MM.1S (cell line): Measurements from ENCODE around the gene MON2.
"Not testable (repeated sequence)": the region's sequence is repeated elsewhere in the genome, so short reads cannot be mapped to it uniquely, and the experiment has no call there.

Source experiments
- DNase-seq: peaks from one replicate; pipeline ENCODE4 v3.0.0-alpha.2; 2015
- H2AFZ ChIP-seq: fragments of 300-600 bp; sonication (generic); 2 replicates; pipeline ENCODE4 v1.6.0; 2016; ENCODE audit warnings: antibody characterized with exemption, low read length
- H3F3A ChIP-seq: fragments of 300-600 bp; sonication (generic); 2 replicates; pipeline ENCODE4 v1.6.1; 2016; ENCODE audit warnings: mild to moderate bottlenecking, antibody characterized with exemption, low read length, moderate library complexity, mixed read lengths; ENCODE audit not compliant: insufficient read depth
- H3K27ac ChIP-seq: fragments of 300-600 bp; sonication (generic); 2 replicates; pipeline ENCODE4 v1.5.1; 2016; ENCODE audit warnings: mild to moderate bottlenecking, low read length
- H3K27me3 ChIP-seq: fragments of 300-600 bp; sonication (generic); replicated peaks from 2 replicates; pipeline ENCODE4 v1.6.0; 2016; ENCODE audit warnings: low read length; ENCODE audit not compliant: insufficient read depth
- H3K36me3 ChIP-seq: fragments of 300-600 bp; sonication (generic); replicated peaks from 2 replicates; pipeline ENCODE4 v1.6.1; 2016; ENCODE audit warnings: mild to moderate bottlenecking, low read length, mixed read lengths; ENCODE audit not compliant: insufficient read depth
- H3K4me1 ChIP-seq: fragments of 300-600 bp; sonication (generic); 2 replicates; pipeline ENCODE4 v1.6.1; 2016; ENCODE audit warnings: low read length, mixed read lengths
- H3K4me2 ChIP-seq: fragments of 300-600 bp; sonication (generic); 2 replicates; pipeline ENCODE4 v1.6.0; 2016; ENCODE audit warnings: low read depth, low read length
- H3K4me3 ChIP-seq: fragments of 300-600 bp; sonication (generic); 2 replicates; pipeline ENCODE4 v1.5.1; 2016; ENCODE audit warnings: low read length, mixed read lengths
- H3K79me2 ChIP-seq: fragments of 300-600 bp; sonication (generic); 2 replicates; pipeline ENCODE4 v1.6.1; 2016; ENCODE audit warnings: mixed run types, low read length, mixed read lengths
- H3K9ac ChIP-seq: fragments of 300-600 bp; sonication (generic); 2 replicates; pipeline ENCODE4 v1.6.1; 2016; ENCODE audit warnings: low read length, mixed read lengths
- H3K9me2 ChIP-seq: fragments of 300-600 bp; sonication (generic); replicated peaks from 2 replicates; pipeline ENCODE4 v1.6.1; 2016; ENCODE audit warnings: mild to moderate bottlenecking, low read length, mixed read lengths; ENCODE audit not compliant: insufficient read depth
- H3K9me3 ChIP-seq: fragments of 300-600 bp; sonication (generic); replicated peaks from 2 replicates; pipeline ENCODE4 v1.6.1; 2016; ENCODE audit warnings: mild to moderate bottlenecking, low read length, mixed read lengths; ENCODE audit not compliant: insufficient read depth
- H4K20me1 ChIP-seq: fragments of 300-600 bp; sonication (generic); 2 replicates; pipeline ENCODE4 v1.6.1; 2016; ENCODE audit warnings: mild to moderate bottlenecking, low read length, moderate library complexity, mixed read lengths; ENCODE audit not compliant: insufficient read depth
- CTCF ChIP-seq: fragments of 300-600 bp; sonication (generic); IDR thresholded peaks from 2 replicates; pipeline ENCODE4 v1.5.1; 2016; ENCODE audit warnings: antibody characterized with exemption, low read length, mixed read lengths
- EZH2 ChIP-seq: fragments of 300-600 bp; sonication (generic); optimal IDR thresholded peaks from 2 replicates; pipeline ENCODE3; 2017; ENCODE audit warnings: low read depth, mild to moderate bottlenecking, antibody characterized with exemption, low read length, mixed read lengths
- EZH2phosphoT487 ChIP-seq: fragments of 300-600 bp; sonication (generic); IDR thresholded peaks from 2 replicates; pipeline ENCODE4 v1.6.1; 2018; ENCODE audit warnings: antibody characterized with exemption, low read length

Gene MON2

GRCh38 chr12:62458626-62459025, 8.0 kb upstream of the MON2 start:
- Histone ChIP-seq H3K9ac (no peak overlapping the region), H3K36me3 (no peaks in the 10 kb centered on the region), H3K9me3 (no peaks in the 10 kb centered on the region), H3F3A (no peaks in the 10 kb centered on the region), H3K27ac (no peak overlapping the region), H3K9me2 (no peaks in the 10 kb centered on the region), H3K4me2 (no peak overlapping the region), H4K20me1 (no peaks in the 10 kb centered on the region), H3K27me3 (no peaks in the 10 kb centered on the region; the same call in 1 of the 2 replicates), H3K4me1 (no peaks in the 10 kb centered on the region), H3K79me2 (no peaks in the 10 kb centered on the region), H2AFZ (no peak overlapping the region), H3K4me3 (no peak overlapping the region)
- TF ChIP-seq EZH2phosphoT487 (no peak), EZH2 (no peak), CTCF (no peak)
- no peak for DNase-seq

DNA sequence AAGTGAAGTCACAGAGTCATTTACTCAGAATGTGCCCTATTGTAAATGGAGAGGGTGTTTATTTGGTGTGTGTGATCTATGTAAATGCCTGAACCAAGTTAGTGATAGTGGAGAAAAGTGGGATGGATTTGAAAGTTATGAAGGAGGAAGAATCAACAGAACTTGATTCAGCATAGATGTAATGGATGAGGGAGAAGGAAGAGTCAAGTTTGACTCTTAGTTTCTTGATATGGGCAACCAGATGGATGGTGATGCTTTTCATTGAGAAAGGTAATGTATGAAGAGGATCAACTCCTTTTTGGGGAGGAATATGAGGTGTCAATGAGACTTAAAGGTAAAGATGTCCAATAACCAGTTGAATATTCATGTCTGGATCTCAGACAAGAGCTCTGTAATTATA, 6.7 kb upstream of the MON2 start:
- no peak overlapping the region for H3K27ac ChIP-seq
- no peaks in the 10 kb centered on the region for H3K79me2 ChIP-seq
- TF ChIP-seq CTCF (no peak), EZH2 (no peak), EZH2phosphoT487 (no peak)
- no peak overlapping the region for H3K4me3 ChIP-seq
- no peaks in the 10 kb centered on the region for H3K36me3 ChIP-seq
- no peak overlapping the region for H2AFZ ChIP-seq
- H3K9me2 ChIP-seq, result no peaks in the 10 kb centered on the region
- H3K4me2 ChIP-seq, result no peak overlapping the region
- H3K9me3 ChIP-seq, result no peaks in the 10 kb centered on the region
- no peaks in the 10 kb centered on the region for H4K20me1 ChIP-seq
- no peak for DNase-seq
- H3F3A ChIP-seq, result no peaks in the 10 kb centered on the region
- H3K4me1 ChIP-seq, result no peaks in the 10 kb centered on the region
- H3K27me3 ChIP-seq, result no peaks in the 10 kb centered on the region; the same call in 1 of the 2 replicates
- no peak overlapping the region for H3K9ac ChIP-seq

- not testable (repeated sequence) for H3K4me3 ChIP-seq, H2AFZ ChIP-seq, H3K27ac ChIP-seq, DNase-seq, H3F3A ChIP-seq, H3K4me2 ChIP-seq, H3K9me2 ChIP-seq, H3K36me3 ChIP-seq, H4K20me1 ChIP-seq, H3K27me3 ChIP-seq, H3K9me3 ChIP-seq, H3K79me2 ChIP-seq, H3K4me1 ChIP-seq, H3K9ac ChIP-seq
Measured at GRCh38 chr12:62461171-62461837, 5.3 kb upstream of the MON2 start.

DNA sequence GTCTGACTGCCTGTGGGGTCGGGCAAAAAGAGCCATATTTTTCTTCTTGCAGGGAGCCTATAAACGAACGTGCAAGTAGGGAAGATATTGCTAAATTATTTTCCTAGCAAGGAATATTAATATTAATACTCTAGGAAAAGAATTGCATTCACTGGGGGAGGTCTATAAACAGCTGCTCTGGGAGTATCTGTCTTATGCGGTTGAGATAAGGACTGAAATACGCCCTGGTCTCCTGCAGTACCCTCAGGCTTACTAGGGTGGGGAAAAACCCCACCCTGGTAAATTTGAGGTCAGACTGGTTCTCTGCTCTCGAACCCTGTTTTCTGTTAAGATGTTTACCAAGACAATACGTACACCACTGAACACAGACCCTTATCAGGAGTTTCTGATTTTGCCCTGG, 3.4 kb upstream of the MON2 start:
- not testable (repeated sequence) for DNase-seq, H3K9me3 ChIP-seq, H3K4me1 ChIP-seq, H3K9me2 ChIP-seq, H3F3A ChIP-seq, H3K4me2 ChIP-seq, H3K27ac ChIP-seq, H3K36me3 ChIP-seq, H2AFZ ChIP-seq, H4K20me1 ChIP-seq, H3K9ac ChIP-seq, H3K27me3 ChIP-seq, H3K4me3 ChIP-seq
- peaks cover 17% of the 10 kb centered on the region for H3K79me2 ChIP-seq
